ENCODE results near the gene NR4A3. TPM values are rescaled to one million over a fixed set of nuclear protein-coding genes. Genes with fewer than 3 reads are reported as not detected.
A peak's percentile ranks its signal among the peaks of the same experiment; 100 is the strongest.

NR4A3 gene
- total and polyA plus RNA-seq, 2 of the 13 experiments (the other 11 are each of a cell fraction or from before 2014, with no cell fraction given), result 0.02 to 0.09 TPM

- TF ChIP-seq, protein P1, sequence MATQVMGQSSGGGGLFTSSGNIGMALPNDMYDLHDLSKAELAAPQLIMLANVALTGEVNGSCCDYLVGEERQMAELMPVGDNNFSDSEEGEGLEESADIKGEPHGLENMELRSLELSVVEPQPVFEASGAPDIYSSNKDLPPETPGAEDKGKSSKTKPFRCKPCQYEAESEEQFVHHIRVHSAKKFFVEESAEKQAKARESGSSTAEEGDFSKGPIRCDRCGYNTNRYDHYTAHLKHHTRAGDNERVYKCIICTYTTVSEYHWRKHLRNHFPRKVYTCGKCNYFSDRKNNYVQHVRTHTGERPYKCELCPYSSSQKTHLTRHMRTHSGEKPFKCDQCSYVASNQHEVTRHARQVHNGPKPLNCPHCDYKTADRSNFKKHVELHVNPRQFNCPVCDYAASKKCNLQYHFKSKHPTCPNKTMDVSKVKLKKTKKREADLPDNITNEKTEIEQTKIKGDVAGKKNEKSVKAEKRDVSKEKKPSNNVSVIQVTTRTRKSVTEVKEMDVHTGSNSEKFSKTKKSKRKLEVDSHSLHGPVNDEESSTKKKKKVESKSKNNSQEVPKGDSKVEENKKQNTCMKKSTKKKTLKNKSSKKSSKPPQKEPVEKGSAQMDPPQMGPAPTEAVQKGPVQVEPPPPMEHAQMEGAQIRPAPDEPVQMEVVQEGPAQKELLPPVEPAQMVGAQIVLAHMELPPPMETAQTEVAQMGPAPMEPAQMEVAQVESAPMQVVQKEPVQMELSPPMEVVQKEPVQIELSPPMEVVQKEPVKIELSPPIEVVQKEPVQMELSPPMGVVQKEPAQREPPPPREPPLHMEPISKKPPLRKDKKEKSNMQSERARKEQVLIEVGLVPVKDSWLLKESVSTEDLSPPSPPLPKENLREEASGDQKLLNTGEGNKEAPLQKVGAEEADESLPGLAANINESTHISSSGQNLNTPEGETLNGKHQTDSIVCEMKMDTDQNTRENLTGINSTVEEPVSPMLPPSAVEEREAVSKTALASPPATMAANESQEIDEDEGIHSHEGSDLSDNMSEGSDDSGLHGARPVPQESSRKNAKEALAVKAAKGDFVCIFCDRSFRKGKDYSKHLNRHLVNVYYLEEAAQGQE (IDR thresholded peaks at IDR 0.05; ENCODE audit: borderline replicate concordance in 1 of 2, low read depth in 1 of 2, low read length in 2 of 2), result no peak
- no peak for TF ChIP-seq NCOA1 (CRISPR knock-in tag; IDR thresholded peaks at IDR 0.05)
- TF ChIP-seq ZNF274 (CRISPR knock-in tag; IDR thresholded peaks at IDR 0.05), result peak; percentile 90
- TF ChIP-seq TCF12 (IDR thresholded peaks at IDR 0.05), result no peak
- TF ChIP-seq TCF12 (CRISPR knock-in tag; IDR thresholded peaks at IDR 0.05), result 0 out of 2 replicates have a peak, but pooled peaks have one; percentile 69
- peak; percentile 26; the same call in 1 of the 2 replicates for TF ChIP-seq ZNF580 (CRISPR knock-in tag; IDR thresholded peaks at IDR 0.05; ENCODE audit: borderline replicate concordance, low read depth)
- 0 out of 2 replicates have a peak, but pooled peaks have one; percentile 44 for TF ChIP-seq IRX3 (CRISPR knock-in tag; IDR thresholded peaks at IDR 0.05; ENCODE audit: borderline replicate concordance, low read depth)
- TF ChIP-seq NR2C2 (CRISPR knock-in tag; IDR thresholded peaks at IDR 0.05; ENCODE audit: borderline replicate concordance), result peak; percentile 65
- peak; percentile 52; the same call in 1 of the 2 replicates for TF ChIP-seq SALL1 (CRISPR knock-in tag; IDR thresholded peaks at IDR 0.05)
- TF ChIP-seq NCOR1 (IDR thresholded peaks at IDR 0.05; ENCODE audit: borderline replicate concordance, low read length), result no peak
- peak; percentile 95 for TF ChIP-seq UBTF (CRISPR knock-in tag; IDR thresholded peaks at IDR 0.05)
- no peak for TF ChIP-seq EP300 (IDR thresholded peaks at IDR 0.05; ENCODE audit: low read depth in 2 of 2, low read length in 2 of 2)
- no peak for TF ChIP-seq EP300 (CRISPR knock-in tag; IDR thresholded peaks at IDR 0.05; ENCODE audit: borderline replicate concordance)
- TF ChIP-seq TCF7L2 (IDR thresholded peaks at IDR 0.05; ENCODE audit: low read depth, low read length), result no peak
- no peak; the same call in none of the 2 replicates for TF ChIP-seq ZNF839 (CRISPR knock-in tag; IDR thresholded peaks at IDR 0.05; ENCODE audit: borderline replicate concordance)
- TF ChIP-seq ZNF136 (CRISPR knock-in tag; IDR thresholded peaks at IDR 0.05; ENCODE audit: low read depth), result no peak
- TF ChIP-seq NFE2L2 (IDR thresholded peaks at IDR 0.05; ENCODE audit: low read length), result no peak
- no peak for TF ChIP-seq SMARCE1 (IDR thresholded peaks at IDR 0.05; ENCODE audit: borderline replicate concordance)
- TF ChIP-seq POLR2A (IDR thresholded peaks at IDR 0.05; ENCODE audit: insufficient read depth in 1 of 2, low read depth in 2 of 2, low read length in 2 of 2), result peak; percentile 75 to 80; a peak in 3 of 4 replicates
- TF ChIP-seq, protein P2, sequence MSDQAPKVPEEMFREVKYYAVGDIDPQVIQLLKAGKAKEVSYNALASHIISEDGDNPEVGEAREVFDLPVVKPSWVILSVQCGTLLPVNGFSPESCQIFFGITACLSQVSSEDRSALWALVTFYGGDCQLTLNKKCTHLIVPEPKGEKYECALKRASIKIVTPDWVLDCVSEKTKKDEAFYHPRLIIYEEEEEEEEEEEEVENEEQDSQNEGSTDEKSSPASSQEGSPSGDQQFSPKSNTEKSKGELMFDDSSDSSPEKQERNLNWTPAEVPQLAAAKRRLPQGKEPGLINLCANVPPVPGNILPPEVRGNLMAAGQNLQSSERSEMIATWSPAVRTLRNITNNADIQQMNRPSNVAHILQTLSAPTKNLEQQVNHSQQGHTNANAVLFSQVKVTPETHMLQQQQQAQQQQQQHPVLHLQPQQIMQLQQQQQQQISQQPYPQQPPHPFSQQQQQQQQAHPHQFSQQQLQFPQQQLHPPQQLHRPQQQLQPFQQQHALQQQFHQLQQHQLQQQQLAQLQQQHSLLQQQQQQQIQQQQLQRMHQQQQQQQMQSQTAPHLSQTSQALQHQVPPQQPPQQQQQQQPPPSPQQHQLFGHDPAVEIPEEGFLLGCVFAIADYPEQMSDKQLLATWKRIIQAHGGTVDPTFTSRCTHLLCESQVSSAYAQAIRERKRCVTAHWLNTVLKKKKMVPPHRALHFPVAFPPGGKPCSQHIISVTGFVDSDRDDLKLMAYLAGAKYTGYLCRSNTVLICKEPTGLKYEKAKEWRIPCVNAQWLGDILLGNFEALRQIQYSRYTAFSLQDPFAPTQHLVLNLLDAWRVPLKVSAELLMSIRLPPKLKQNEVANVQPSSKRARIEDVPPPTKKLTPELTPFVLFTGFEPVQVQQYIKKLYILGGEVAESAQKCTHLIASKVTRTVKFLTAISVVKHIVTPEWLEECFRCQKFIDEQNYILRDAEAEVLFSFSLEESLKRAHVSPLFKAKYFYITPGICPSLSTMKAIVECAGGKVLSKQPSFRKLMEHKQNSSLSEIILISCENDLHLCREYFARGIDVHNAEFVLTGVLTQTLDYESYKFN (CRISPR knock-in tag; conservative IDR thresholded peaks at IDR 0.05), result peak; percentile 21; the same call in 1 of the 2 replicates
Observed at GRCh38 chr9:99906403-99907207, 84.9 kb downstream of the NR4A3 start, which contains the start of gene STX17 (continued).

All from HepG2 (cell line).